Transverse colon (tissue), 4 donors: ENCODE data around the gene ANO7. TPM values are rescaled to one million over a fixed set of nuclear protein-coding genes. Genes with fewer than 3 reads are reported as not detected.

Source experiments
- DNase-seq: peaks from one replicate; pipeline ENCODE4 v3.0.0-alpha.2; 2019
- H3K27ac ChIP-seq, 4 donors: fragments of 200-600 bp; sonication (generic); 2 replicates each; pipeline ENCODE4 v1.5.1; 2016 to 2018; ENCODE audit warnings: inconsistent platforms in 4 of 4
- H3K27me3 ChIP-seq: fragments of 200-600 bp; sonication (generic); 2 replicates; pipeline ENCODE4 v1.5.1; 2017; ENCODE audit warnings: inconsistent platforms
- H3K36me3 ChIP-seq, 4 donors: fragments of 200-600 bp; sonication (generic); 2 replicates each; pipeline ENCODE4 v1.5.1; 2017 to 2019; ENCODE audit warnings: inconsistent platforms in 4 of 4
- H3K4me1 ChIP-seq, 4 donors: fragments of 200-600 bp; sonication (generic); 2 replicates each; pipeline ENCODE4 v1.5.1; 2017 to 2020; ENCODE audit warnings: inconsistent platforms in 4 of 4
- H3K4me3 ChIP-seq, 4 donors: fragments of 200-600 bp; sonication (generic); 1 replicate in 1 of 4; 2 replicates in 3 of 4; pipeline versions ENCODE4 v1.5.1 to v1.6.1; 2017 to 2019; ENCODE audit warnings: inconsistent platforms in 4 of 4
- H3K9me3 ChIP-seq, 2 donors: fragments of 200-600 bp; sonication (generic); 2 replicates each; pipeline ENCODE4 v1.5.1; 2017 to 2019; ENCODE audit warnings: inconsistent platforms in 2 of 2
- EP300 ChIP-seq: sonication (generic); formaldehyde crosslinking; IDR thresholded peaks from one replicate; pipeline ENCODE4 v1.6.1; 2017; ENCODE audit warnings: antibody characterized with exemption, low read depth
- POLR2A ChIP-seq: fragments of 450-650 bp; IDR thresholded peaks from one replicate; pipeline ENCODE4 v1.6.1; 2016; ENCODE audit warnings: antibody characterized with exemption, mild to moderate bottlenecking, moderate library complexity
- POLR2AphosphoS5 ChIP-seq, 3 donors: sonication (generic); formaldehyde crosslinking; IDR thresholded peaks; one replicate each; pipeline ENCODE4 v1.6.1; 2016; ENCODE audit warnings: antibody characterized with exemption in 3 of 3
- WGBS, 2 donors: methylation state at CpG; one replicate each; pipeline ENCODE4 v1.1.5; 2018; ENCODE audit warnings: low coverage in 1 of 2; 5-methylcytosine and 5-hydroxymethylcytosine counted together
- in situ Hi-C, 4 donors: fragments of 200-750 bp; cut with MboI; loops; one replicate each; pipeline versions ENCODE4 v1.15.0 to v1.15.1; 2017; ENCODE audit warnings: low sequenced_read_pairs in 3 of 4, low pct_ligation_motif_present in 1 of 4, low pct_unique_long_range_greater_than_20kb in 1 of 4
- intact Hi-C: fragments of 100-400 bp; cut with DNase I; formaldehyde crosslinking; loops from one replicate; pipeline ENCODE4 v1.15.1; 2023; ENCODE audit warnings: low total_unique reads
- total RNA-seq, 4 donors: library from RNA; depleted of rRNA; stranded (reverse); fragments of >200 nt; gene quantifications; one replicate each; pipeline ENCODE4 v1.1.0, GENCODE V29; 2016
- TF ChIP-seq, protein P1 (sequence below), 5 experiments: fragments of 200-600 bp in 3 of 5; fragments of 450-650 bp in 2 of 5; sonication (generic) in 3 of 5; IDR thresholded peaks; 1 replicate in 2 of 5; 2 replicates in 3 of 5; pipeline ENCODE4 v1.5.1; 2016 to 2017; ENCODE audit warnings: antibody characterized with exemption in 5 of 5, inconsistent platforms in 3 of 5, mild to moderate bottlenecking in 2 of 5, moderate library complexity in 1 of 5

The ANO7 gene
- total RNA-seq, 4 donors from 2014 or later, result 37.2 to 202 (median 71.0) TPM

DNA sequence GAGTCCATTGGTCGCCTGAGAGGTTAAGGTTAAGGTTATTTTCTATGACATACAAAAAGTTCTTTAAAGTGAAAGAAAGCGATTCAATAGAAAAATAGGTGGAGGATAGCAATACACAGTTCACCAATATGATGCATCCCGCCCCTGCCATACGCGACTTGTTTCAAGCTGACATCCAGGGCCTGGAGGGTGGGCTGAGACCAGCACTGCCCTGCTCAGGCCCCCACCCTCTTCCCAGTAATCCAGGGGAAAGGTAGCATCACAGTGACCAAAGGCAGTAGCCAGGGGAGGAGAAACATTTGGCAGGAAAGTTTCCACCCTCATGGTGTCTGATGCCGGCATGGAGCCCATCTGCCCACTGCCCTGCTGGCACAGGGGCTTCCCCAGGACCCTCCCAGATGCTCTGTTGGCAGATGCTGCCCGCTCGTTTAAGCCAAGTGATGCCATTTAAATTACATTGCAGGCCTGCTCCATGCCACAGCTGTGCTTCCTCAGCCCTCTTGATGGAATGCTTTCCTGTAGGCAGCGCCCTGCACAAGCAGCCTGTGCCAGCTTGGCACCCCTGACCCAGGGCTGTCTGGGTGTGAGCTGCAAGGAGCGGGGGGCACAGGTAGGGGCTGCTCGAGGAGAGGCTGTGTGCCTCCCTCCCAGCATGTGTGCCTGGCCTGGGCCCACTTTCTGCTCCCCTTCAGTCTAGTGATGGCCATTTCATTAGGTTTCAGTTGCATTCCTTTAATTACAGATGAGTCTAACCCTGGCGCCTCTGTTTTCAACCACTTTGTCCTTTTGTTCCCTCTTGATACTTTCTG is 10.7 kb upstream of the ANO7 start:
- H3K27me3 ChIP-seq, result no peaks in the 10 kb centered on the region
- no peaks in the 10 kb centered on the region for H3K9me3 ChIP-seq
- intact Hi-C loops, result no loop called here
- H3K36me3 ChIP-seq, result peaks cover 0 to 19% (median 7%) of the 10 kb centered on the region in 4 donors
- no peaks in the 10 kb centered on the region for H3K4me1 ChIP-seq
- TF ChIP-seq EP300, result no peak
- TF ChIP-seq POLR2A, result no peak
- no peak for TF ChIP-seq POLR2AphosphoS5 (IDR thresholded peaks at IDR 0.05)
- TF ChIP-seq, protein P1, sequence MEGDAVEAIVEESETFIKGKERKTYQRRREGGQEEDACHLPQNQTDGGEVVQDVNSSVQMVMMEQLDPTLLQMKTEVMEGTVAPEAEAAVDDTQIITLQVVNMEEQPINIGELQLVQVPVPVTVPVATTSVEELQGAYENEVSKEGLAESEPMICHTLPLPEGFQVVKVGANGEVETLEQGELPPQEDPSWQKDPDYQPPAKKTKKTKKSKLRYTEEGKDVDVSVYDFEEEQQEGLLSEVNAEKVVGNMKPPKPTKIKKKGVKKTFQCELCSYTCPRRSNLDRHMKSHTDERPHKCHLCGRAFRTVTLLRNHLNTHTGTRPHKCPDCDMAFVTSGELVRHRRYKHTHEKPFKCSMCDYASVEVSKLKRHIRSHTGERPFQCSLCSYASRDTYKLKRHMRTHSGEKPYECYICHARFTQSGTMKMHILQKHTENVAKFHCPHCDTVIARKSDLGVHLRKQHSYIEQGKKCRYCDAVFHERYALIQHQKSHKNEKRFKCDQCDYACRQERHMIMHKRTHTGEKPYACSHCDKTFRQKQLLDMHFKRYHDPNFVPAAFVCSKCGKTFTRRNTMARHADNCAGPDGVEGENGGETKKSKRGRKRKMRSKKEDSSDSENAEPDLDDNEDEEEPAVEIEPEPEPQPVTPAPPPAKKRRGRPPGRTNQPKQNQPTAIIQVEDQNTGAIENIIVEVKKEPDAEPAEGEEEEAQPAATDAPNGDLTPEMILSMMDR (IDR thresholded peaks at IDR 0.05), result no peak
- no peak overlapping the region for H3K27ac ChIP-seq
- no peak for DNase-seq
- in situ Hi-C loops, result no loop called here
- no peak overlapping the region for H3K4me3 ChIP-seq
- WGBS, 2 donors, result 94 to 96% methylated on average over 3 to 12 of the region's 12 CpGs

DNA sequence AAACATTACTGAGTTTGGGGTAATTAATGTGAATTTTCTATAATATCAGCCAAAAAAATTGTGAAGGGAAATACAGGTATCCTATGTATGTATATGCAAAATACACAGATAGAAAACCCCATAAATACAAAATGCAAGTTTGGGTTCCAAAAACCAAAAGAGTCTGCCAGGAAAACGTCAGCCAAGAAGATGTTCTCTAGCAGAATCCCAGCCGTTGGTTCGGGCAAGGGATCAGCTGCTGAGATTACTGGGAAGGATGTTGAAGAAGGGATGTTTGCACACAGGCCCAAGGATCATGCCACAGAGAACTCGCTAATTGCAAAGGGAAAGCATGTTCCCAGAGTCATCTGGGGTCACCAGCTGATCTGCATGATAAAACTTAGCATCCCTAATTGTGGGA is 9.5 kb upstream of the ANO7 start:
- Histone ChIP-seq H3K27ac (peak overlapping the region in 1 of 4 donors; percentile 6), H3K4me1 (no peaks in the 10 kb centered on the region), H3K36me3 (peaks cover 0 to 25% (median 4%) of the 10 kb centered on the region in 4 donors), H3K4me3 (no peak overlapping the region), H3K27me3 (no peaks in the 10 kb centered on the region), H3K9me3 (no peaks in the 10 kb centered on the region)
- in situ Hi-C loops, result no loop called here
- intact Hi-C loops, result no loop called here
- no peak for DNase-seq
- WGBS, 2 donors, result 78 to 83% methylated on average over 4 of the region's 4 CpGs
- no peak for TF ChIP-seq POLR2A
- TF ChIP-seq, protein P1 (IDR thresholded peaks at IDR 0.05), result no peak
- no peak for TF ChIP-seq POLR2AphosphoS5 (IDR thresholded peaks at IDR 0.05)
- no peak for TF ChIP-seq EP300

DNA sequence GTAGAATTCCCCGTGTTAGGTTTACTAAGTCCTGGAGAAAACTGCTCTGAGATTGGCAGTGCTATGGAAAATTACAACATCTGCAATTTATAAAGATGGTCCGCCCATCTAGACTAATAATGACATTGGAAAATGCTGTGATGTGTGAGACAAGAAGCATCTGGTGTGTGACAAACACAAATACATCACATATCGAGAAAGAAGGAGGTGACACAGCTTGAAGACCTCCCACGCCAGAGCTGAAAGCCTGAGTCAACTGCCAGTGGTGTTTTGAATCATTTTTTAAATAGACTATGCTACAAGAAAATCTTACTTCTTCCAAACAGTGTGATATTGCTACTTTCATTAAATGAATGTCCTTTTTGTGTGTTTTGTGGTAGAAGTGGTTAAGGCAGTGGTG is 8.6 kb upstream of the ANO7 start:
- DNase-seq, result no peak
- Histone ChIP-seq H3K27me3 (no peaks in the 10 kb centered on the region), H3K9me3 (no peaks in the 10 kb centered on the region), H3K27ac (no peak overlapping the region), H3K4me3 (no peak overlapping the region), H3K36me3 (peaks cover 0 to 25% (median 2%) of the 10 kb centered on the region in 4 donors), H3K4me1 (no peaks in the 10 kb centered on the region)
- intact Hi-C loops (no loop called here), in situ Hi-C loops (no loop called here)
- 44 to 71% methylated on average over 4 of the region's 4 CpGs for WGBS, 2 donors
- TF ChIP-seq POLR2A (no peak), POLR2AphosphoS5 (IDR thresholded peaks at IDR 0.05) (no peak), EP300 (no peak)
- TF ChIP-seq, protein P1 (IDR thresholded peaks at IDR 0.05), result no peak

DNA sequence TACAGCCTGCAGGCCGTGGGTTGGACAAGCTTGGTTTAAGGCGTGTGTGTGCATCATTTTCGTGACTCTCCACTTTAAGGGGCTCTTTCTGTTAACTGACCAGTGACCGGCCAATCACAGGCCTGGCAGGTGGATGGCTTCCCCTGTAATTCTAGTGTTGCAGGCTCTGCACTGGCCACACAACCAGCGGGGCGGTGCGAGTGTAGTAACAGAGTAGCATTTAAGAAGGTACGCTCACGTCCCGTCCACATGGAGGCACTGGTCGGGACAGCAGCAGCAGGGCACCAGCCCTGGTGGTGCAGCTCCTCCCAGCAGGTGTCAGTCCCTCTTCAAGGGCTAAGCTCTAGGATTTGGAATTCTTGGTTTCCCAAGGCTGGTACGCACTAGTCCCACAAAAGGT is 8.0 kb upstream of the ANO7 start:
- TF ChIP-seq, protein P1 (IDR thresholded peaks at IDR 0.05), result no peak
- no peak for TF ChIP-seq POLR2A
- no peak for TF ChIP-seq EP300
- no peak for TF ChIP-seq POLR2AphosphoS5 (IDR thresholded peaks at IDR 0.05)
- Histone ChIP-seq H3K27ac (no peak overlapping the region), H3K36me3 (peaks cover 0 to 19% (median 2%) of the 10 kb centered on the region in 4 donors), H3K4me1 (no peaks in the 10 kb centered on the region), H3K9me3 (no peaks in the 10 kb centered on the region), H3K4me3 (no peak overlapping the region), H3K27me3 (no peaks in the 10 kb centered on the region)
- in situ Hi-C loops (no loop called here), intact Hi-C loops (no loop called here)
- WGBS, 2 donors, result 85 to 90% methylated on average over 4 to 12 of the region's 12 CpGs
- no peak for DNase-seq
